NCI-H2196 treated with DMSO at 0.1 percent for 48 hours (cell line): ENCODE measurements around the gene ZNF236.
"Not testable (repeated sequence)": the region's sequence is repeated elsewhere in the genome, so short reads cannot be mapped to it uniquely, and the experiment has no call there.

ENCODE experiments used
- DNase-seq: peaks from one replicate; lab custom pipeline; 2025; ENCODE audit not compliant: unreplicated experiment; lab: John Stamatoyannopoulos, UW

Gene ZNF236

GRCh38 chr18:76984193-76985155 lies 162.1 kb downstream of the ZNF236 start:
- no peak for DNase-seq

- DNase-seq: no peak
Measured at GRCh38 chr18:76985156-76985950, 163.0 kb downstream of the ZNF236 start.

- DNase-seq: no peak
Measured at GRCh38 chr18:76985951-76986236, 163.5 kb downstream of the ZNF236 start.

- DNase-seq: no peak
Measured at GRCh38 chr18:76986406-76986805, 164.0 kb downstream of the ZNF236 start.

- DNase-seq: no peak
Measured at GRCh38 chr18:76988031-76988826, 165.9 kb downstream of the ZNF236 start.

GRCh38 chr18:76988827-76989646 lies 166.7 kb downstream of the ZNF236 start:
- DNase-seq: no peak

GRCh38 chr18:76989647-76990190 lies 167.4 kb downstream of the ZNF236 start:
- no peak for DNase-seq

- not testable (repeated sequence) for DNase-seq
Measured at GRCh38 chr18:76990343-76991020, 168.1 kb downstream of the ZNF236 start.

GRCh38 chr18:76991021-76991688 lies 168.8 kb downstream of the ZNF236 start:
- no peak for DNase-seq

- no peak for DNase-seq
Measured at GRCh38 chr18:76992226-76993084, 170.1 kb downstream of the ZNF236 start.

GRCh38 chr18:76993085-76993382 lies 170.7 kb downstream of the ZNF236 start:
- no peak for DNase-seq

- no peak for DNase-seq
Measured at GRCh38 chr18:76993573-76993972, 171.2 kb downstream of the ZNF236 start.

- no peak for DNase-seq
Measured at GRCh38 chr18:76994086-76994654, 171.8 kb downstream of the ZNF236 start.

GRCh38 chr18:76995896-76996295 lies 173.5 kb downstream of the ZNF236 start:
- DNase-seq: no peak

- DNase-seq: no peak
Measured at GRCh38 chr18:76996429-76996828, 174.1 kb downstream of the ZNF236 start.

- no peak for DNase-seq
Measured at GRCh38 chr18:76997951-76998808, 175.8 kb downstream of the ZNF236 start.

GRCh38 chr18:76999077-76999476 lies 176.7 kb downstream of the ZNF236 start:
- DNase-seq: no peak
